HepG2 (cell line): Measurements from ENCODE around the gene GRB2. TPM values are rescaled to one million over a fixed set of nuclear protein-coding genes. Genes with fewer than 3 reads are reported as not detected.
A peak's percentile ranks its signal among the peaks of the same experiment; 100 is the strongest.

ENCODE experiments used
- AGO1 ChIP-seq: fragments of 200-400 bp; formaldehyde crosslinking; IDR thresholded peaks from 2 replicates; pipeline ENCODE4 v1.6.1; 2017; ENCODE audit warnings: mild to moderate bottlenecking, low read depth, low read length, moderate library complexity; ENCODE audit not compliant: poor library complexity, severe bottlenecking
- GABPA ChIP-seq, 2 experiments: IDR thresholded peaks; 2 replicates each; pipeline ENCODE4 v1.6.1; 2011 to 2016; ENCODE audit warnings: low read depth in 2 of 2, low read length in 1 of 2, missing biosample characterization in 1 of 2, missing genetic modification characterization in 1 of 2
- GATAD2A ChIP-seq: IDR thresholded peaks from 2 replicates; pipeline ENCODE4 v1.6.1; 2016
- PHB2 ChIP-seq: fragments of 450-650 bp; IDR thresholded peaks from 2 replicates; pipeline ENCODE4 v1.6.1; 2018; ENCODE audit not compliant: partially characterized antibody
- REPIN1 ChIP-seq: sonication (generic); formaldehyde crosslinking; IDR thresholded peaks from 2 replicates; pipeline ENCODE4 v1.8.0; 2022; ENCODE audit warnings: missing genetic modification reagents, low read depth, mild to moderate bottlenecking, borderline replicate concordance
- SALL2 ChIP-seq: sonication (generic); formaldehyde crosslinking; IDR thresholded peaks from 2 replicates; pipeline ENCODE4 v1.8.1; 2023; ENCODE audit warnings: mild to moderate bottlenecking, missing genetic modification reagents, inconsistent platforms
- SIN3A ChIP-seq: IDR thresholded peaks from 2 replicates; pipeline ENCODE4 v1.6.1; 2011; ENCODE audit warnings: low read depth, mild to moderate bottlenecking, control low read depth, low read length, borderline replicate concordance
- SIX1 ChIP-seq: sonication (generic); formaldehyde crosslinking; IDR thresholded peaks from 2 replicates; pipeline ENCODE4 v1.4.0; 2020; ENCODE audit warnings: missing genetic modification reagents, borderline replicate concordance
- ZNF205 ChIP-seq: IDR thresholded peaks from 2 replicates; pipeline ENCODE4 v1.6.1; 2018; ENCODE audit warnings: missing biosample characterization, missing genetic modification reagents
- ZNF546 ChIP-seq: sonication (generic); formaldehyde crosslinking; conservative IDR thresholded peaks from 2 replicates; pipeline ENCODE4 v1.8.1; 2023; ENCODE audit warnings: mild to moderate bottlenecking, missing genetic modification reagents
- ZNF563 ChIP-seq: sonication (generic); formaldehyde crosslinking; IDR thresholded peaks from 2 replicates; pipeline ENCODE4 v1.8.0; 2022; ENCODE audit warnings: mild to moderate bottlenecking, moderate library complexity, missing genetic modification reagents
- ZNF644 ChIP-seq: IDR thresholded peaks from 2 replicates; pipeline ENCODE4 v1.6.1; 2016; ENCODE audit warnings: low read depth
- ZNF720 ChIP-seq: sonication (generic); formaldehyde crosslinking; IDR thresholded peaks from 2 replicates; pipeline ENCODE4 v1.4.0; 2020; ENCODE audit warnings: missing genetic modification reagents
- ZNF761 ChIP-seq: sonication (generic); formaldehyde crosslinking; conservative IDR thresholded peaks from 2 replicates; pipeline ENCODE4 v1.4.0; 2020; ENCODE audit warnings: mild to moderate bottlenecking, missing genetic modification reagents
- polyA plus RNA-seq, 8 experiments: library from polyadenylated mRNA; depleted of rRNA in 3 of 8; stranded (reverse) in 7 of 8; unstranded in 1 of 8; fragments of >200 nt; fragmentation: Illumina TruSeq in 4 of 8; extraction: Trizol in 4 of 8; gene quantifications; 2 replicates each; pipeline versions ENCODE4 v1.2.1 to v1.2.3, GENCODE V29; 2011 to 2016; ENCODE audit warnings: low read depth in 4 of 8, missing spikeins in 1 of 8, mixed read lengths in 1 of 8; ENCODE audit not compliant: insufficient read depth in 1 of 8
- total RNA-seq, 5 experiments: library from RNA; depleted of rRNA; stranded (reverse); fragments of >200 nt; fragmentation: Illumina TruSeq; extraction: Trizol; gene quantifications; 2 replicates each; pipeline ENCODE4 v1.2.3, GENCODE V29; 2016; ENCODE audit warnings: low read depth in 1 of 5
- TF ChIP-seq, protein P1 (sequence below): sonication (generic); formaldehyde crosslinking; conservative IDR thresholded peaks from 2 replicates; pipeline ENCODE4 v1.5.0; 2020; ENCODE audit warnings: missing genetic modification reagents
- TF ChIP-seq, protein P2 (sequence below): sonication (generic); formaldehyde crosslinking; IDR thresholded peaks from 2 replicates; pipeline ENCODE4 v1.4.0; 2020; ENCODE audit warnings: mild to moderate bottlenecking, missing genetic modification reagents
- TF ChIP-seq, protein P3 (sequence below): sonication (generic); formaldehyde crosslinking; IDR thresholded peaks from 2 replicates; pipeline ENCODE4 v1.4.0; 2020; ENCODE audit warnings: mild to moderate bottlenecking, missing genetic modification reagents
- TF ChIP-seq, protein P4 (sequence below): conservative IDR thresholded peaks from 2 replicates; pipeline ENCODE4 v1.6.1; 2018; ENCODE audit warnings: missing genetic modification reagents
- TF ChIP-seq, protein P5 (sequence below): IDR thresholded peaks from 2 replicates; pipeline ENCODE4 v1.6.1; 2016
- TF ChIP-seq, protein P6 (sequence below): sonication (generic); formaldehyde crosslinking; IDR thresholded peaks from 2 replicates; pipeline ENCODE4 v1.4.0; 2020; ENCODE audit warnings: missing genetic modification reagents, borderline replicate concordance

The GRB2 gene
- total and polyA plus RNA-seq, 2 of the 13 experiments (the other 11 are each of a cell fraction or from before 2014, with no cell fraction given), result 84.6 to 92.3 TPM

DNA sequence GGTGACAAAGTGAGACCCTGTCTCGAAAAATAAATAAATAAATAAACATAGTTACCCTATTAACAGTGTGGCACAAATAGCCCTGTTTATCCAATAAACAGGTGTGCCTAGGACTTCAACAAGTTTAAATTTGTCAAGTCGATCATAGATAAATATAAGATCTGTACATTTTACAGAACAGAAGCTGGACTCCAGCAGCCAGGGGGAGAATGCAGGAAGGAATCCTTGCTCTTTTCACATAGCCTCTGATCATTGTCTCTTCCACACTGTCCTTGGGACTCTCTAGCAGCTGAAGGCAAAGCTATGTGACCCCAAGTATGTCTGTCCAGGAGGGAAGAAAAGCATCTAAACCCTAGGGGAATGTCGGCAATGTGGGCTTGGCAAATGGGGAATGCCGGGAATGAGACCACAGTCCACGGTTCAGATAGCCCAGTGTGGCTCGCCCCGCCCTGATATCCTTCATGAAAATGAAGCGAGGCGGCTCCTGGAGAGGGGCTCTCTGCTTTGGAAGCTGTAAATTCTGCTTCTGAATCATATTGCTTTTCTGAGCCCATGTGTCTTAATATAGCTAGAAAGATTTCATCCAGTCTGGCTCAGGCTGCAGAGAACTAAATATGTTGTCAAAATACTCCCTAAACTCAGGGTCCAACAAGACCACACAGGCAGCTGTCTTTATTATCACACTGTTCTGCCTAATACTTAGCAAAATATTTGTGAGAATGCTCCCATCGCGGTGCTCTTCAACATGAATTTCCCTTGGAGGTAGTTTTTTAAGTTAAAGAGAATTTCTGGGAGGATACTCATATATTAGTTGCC lies 24.9 kb upstream of the GRB2 start (continued):
- TF ChIP-seq GABPA (IDR thresholded peaks at IDR 0.05; ENCODE audit: low read depth, low read length) (no peak), GABPA (CRISPR knock-in tag; IDR thresholded peaks at IDR 0.05; ENCODE audit: low read depth) (no peak), ZNF546 (CRISPR knock-in tag) (no peak), SIX1 (no peak), ZNF720 (CRISPR knock-in tag) (no peak), ZNF563 (no peak), ZNF644 (CRISPR knock-in tag) (no peak), ZNF205 (CRISPR knock-in tag) (peak; percentile 49; the same call in 1 of the 2 replicates), SIN3A (no peak), REPIN1 (CRISPR knock-in tag) (0 out of 2 replicates have a peak, but pooled peaks have one; percentile 62), ZNF761 (CRISPR knock-in tag) (no peak), GATAD2A (CRISPR knock-in tag) (peak; percentile 65), SALL2 (CRISPR knock-in tag) (no peak), PHB2 (no peak), AGO1 (no peak)
- TF ChIP-seq, protein P1, sequence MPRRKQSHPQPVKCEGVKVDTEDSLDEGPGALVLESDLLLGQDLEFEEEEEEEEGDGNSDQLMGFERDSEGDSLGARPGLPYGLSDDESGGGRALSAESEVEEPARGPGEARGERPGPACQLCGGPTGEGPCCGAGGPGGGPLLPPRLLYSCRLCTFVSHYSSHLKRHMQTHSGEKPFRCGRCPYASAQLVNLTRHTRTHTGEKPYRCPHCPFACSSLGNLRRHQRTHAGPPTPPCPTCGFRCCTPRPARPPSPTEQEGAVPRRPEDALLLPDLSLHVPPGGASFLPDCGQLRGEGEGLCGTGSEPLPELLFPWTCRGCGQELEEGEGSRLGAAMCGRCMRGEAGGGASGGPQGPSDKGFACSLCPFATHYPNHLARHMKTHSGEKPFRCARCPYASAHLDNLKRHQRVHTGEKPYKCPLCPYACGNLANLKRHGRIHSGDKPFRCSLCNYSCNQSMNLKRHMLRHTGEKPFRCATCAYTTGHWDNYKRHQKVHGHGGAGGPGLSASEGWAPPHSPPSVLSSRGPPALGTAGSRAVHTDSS, result no peak
- TF ChIP-seq, protein P2, sequence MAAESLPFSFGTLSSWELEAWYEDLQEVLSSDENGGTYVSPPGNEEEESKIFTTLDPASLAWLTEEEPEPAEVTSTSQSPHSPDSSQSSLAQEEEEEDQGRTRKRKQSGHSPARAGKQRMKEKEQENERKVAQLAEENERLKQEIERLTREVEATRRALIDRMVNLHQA (CRISPR knock-in tag), result no peak
- TF ChIP-seq, protein P3, sequence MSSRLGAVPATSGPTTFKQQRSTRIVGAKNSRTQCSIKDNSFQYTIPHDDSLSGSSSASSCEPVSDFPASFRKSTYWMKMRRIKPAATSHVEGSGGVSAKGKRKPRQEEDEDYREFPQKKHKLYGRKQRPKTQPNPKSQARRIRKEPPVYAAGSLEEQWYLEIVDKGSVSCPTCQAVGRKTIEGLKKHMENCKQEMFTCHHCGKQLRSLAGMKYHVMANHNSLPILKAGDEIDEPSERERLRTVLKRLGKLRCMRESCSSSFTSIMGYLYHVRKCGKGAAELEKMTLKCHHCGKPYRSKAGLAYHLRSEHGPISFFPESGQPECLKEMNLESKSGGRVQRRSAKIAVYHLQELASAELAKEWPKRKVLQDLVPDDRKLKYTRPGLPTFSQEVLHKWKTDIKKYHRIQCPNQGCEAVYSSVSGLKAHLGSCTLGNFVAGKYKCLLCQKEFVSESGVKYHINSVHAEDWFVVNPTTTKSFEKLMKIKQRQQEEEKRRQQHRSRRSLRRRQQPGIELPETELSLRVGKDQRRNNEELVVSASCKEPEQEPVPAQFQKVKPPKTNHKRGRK, result no peak
- TF ChIP-seq, protein P4, sequence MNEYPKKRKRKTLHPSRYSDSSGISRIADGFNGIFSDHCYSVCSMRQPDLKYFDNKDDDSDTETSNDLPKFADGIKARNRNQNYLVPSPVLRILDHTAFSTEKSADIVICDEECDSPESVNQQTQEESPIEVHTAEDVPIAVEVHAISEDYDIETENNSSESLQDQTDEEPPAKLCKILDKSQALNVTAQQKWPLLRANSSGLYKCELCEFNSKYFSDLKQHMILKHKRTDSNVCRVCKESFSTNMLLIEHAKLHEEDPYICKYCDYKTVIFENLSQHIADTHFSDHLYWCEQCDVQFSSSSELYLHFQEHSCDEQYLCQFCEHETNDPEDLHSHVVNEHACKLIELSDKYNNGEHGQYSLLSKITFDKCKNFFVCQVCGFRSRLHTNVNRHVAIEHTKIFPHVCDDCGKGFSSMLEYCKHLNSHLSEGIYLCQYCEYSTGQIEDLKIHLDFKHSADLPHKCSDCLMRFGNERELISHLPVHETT (CRISPR knock-in tag), result no peak
- TF ChIP-seq, protein P5, sequence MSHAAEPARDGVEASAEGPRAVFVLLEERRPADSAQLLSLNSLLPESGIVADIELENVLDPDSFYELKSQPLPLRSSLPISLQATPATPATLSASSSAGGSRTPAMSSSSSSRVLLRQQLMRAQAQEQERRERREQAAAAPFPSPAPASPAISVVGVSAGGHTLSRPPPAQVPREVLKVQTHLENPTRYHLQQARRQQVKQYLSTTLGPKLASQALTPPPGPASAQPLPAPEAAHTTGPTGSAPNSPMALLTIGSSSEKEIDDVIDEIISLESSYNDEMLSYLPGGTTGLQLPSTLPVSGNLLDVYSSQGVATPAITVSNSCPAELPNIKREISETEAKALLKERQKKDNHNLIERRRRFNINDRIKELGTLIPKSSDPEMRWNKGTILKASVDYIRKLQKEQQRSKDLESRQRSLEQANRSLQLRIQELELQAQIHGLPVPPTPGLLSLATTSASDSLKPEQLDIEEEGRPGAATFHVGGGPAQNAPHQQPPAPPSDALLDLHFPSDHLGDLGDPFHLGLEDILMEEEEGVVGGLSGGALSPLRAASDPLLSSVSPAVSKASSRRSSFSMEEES, result peak; percentile 55; the same call in 1 of the 2 replicates
- TF ChIP-seq, protein P6, sequence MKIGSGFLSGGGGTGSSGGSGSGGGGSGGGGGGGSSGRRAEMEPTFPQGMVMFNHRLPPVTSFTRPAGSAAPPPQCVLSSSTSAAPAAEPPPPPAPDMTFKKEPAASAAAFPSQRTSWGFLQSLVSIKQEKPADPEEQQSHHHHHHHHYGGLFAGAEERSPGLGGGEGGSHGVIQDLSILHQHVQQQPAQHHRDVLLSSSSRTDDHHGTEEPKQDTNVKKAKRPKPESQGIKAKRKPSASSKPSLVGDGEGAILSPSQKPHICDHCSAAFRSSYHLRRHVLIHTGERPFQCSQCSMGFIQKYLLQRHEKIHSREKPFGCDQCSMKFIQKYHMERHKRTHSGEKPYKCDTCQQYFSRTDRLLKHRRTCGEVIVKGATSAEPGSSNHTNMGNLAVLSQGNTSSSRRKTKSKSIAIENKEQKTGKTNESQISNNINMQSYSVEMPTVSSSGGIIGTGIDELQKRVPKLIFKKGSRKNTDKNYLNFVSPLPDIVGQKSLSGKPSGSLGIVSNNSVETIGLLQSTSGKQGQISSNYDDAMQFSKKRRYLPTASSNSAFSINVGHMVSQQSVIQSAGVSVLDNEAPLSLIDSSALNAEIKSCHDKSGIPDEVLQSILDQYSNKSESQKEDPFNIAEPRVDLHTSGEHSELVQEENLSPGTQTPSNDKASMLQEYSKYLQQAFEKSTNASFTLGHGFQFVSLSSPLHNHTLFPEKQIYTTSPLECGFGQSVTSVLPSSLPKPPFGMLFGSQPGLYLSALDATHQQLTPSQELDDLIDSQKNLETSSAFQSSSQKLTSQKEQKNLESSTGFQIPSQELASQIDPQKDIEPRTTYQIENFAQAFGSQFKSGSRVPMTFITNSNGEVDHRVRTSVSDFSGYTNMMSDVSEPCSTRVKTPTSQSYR, result no peak; the same call in 1 of the 2 replicates
